ENCODE data around the gene CHCHD10. TPM values are rescaled to one million over a fixed set of nuclear protein-coding genes. Genes with fewer than 3 reads are reported as not detected.

Gene CHCHD10
- total RNA-seq, 2 donors from 2014 or later: 420 to 719 TPM

GRCh38 chr22:23790819-23791737 is 23.3 kb upstream of the CHCHD10 start:
- intact Hi-C loops (cut with DNase I): no loop called here
- Histone ChIP-seq H3K27ac (no peak overlapping the region), H3K9me3 (no peaks in the 10 kb centered on the region), H3K4me3 (no peak overlapping the region), H3K27me3 (no peaks in the 10 kb centered on the region), H3K36me3 (peaks cover 21% of the 10 kb centered on the region), H3K9ac (ENCODE audit: low read depth in 2 of 2, low read length in 2 of 2) (no peak overlapping the region), H3K4me1 (peaks cover 7% of the 10 kb centered on the region)
- no peak for DNase-seq
- TF ChIP-seq CTCF (IDR thresholded peaks at IDR 0.05): no peak

GRCh38 chr22:23789638-23790037 is 21.9 kb upstream of the CHCHD10 start:
- no peak overlapping the region for H3K9ac ChIP-seq (ENCODE audit: low read depth in 2 of 2, low read length in 2 of 2)
- TF ChIP-seq CTCF (IDR thresholded peaks at IDR 0.05): no peak
- no peaks in the 10 kb centered on the region for H3K9me3 ChIP-seq
- intact Hi-C loops (cut with DNase I): no loop called here
- no peaks in the 10 kb centered on the region for H3K27me3 ChIP-seq
- peaks cover 7% of the 10 kb centered on the region for H3K4me1 ChIP-seq
- no peak overlapping the region for H3K27ac ChIP-seq
- no peak for DNase-seq
- peaks cover 12% of the 10 kb centered on the region for H3K36me3 ChIP-seq
- H3K4me3 ChIP-seq: no peak overlapping the region

- no peak for DNase-seq
- intact Hi-C loops (cut with DNase I): no loop called here
- no peaks in the 10 kb centered on the region for H3K9me3 ChIP-seq
- H3K27ac ChIP-seq: no peak overlapping the region
- no peak overlapping the region for H3K4me3 ChIP-seq
- H3K9ac ChIP-seq (ENCODE audit: low read depth in 2 of 2, low read length in 2 of 2): no peak overlapping the region
- peaks cover 8% of the 10 kb centered on the region for H3K36me3 ChIP-seq
- H3K27me3 ChIP-seq: no peaks in the 10 kb centered on the region
- TF ChIP-seq CTCF (IDR thresholded peaks at IDR 0.05): no peak
- peaks cover 7% of the 10 kb centered on the region for H3K4me1 ChIP-seq
Measured at GRCh38 chr22:23789121-23789520, 21.3 kb upstream of the CHCHD10 start.

- peaks cover 7% of the 10 kb centered on the region for H3K4me1 ChIP-seq
- H3K9me3 ChIP-seq: no peaks in the 10 kb centered on the region
- intact Hi-C loops (cut with DNase I): no loop called here
- DNase-seq: no peak
- peak overlapping the region in 1 of 2 donors; percentile 83 for H3K9ac ChIP-seq (ENCODE audit: low read depth in 2 of 2, low read length in 2 of 2)
- TF ChIP-seq CTCF (IDR thresholded peaks at IDR 0.05): no peak
- H3K36me3 ChIP-seq: no peaks in the 10 kb centered on the region
- H3K4me3 ChIP-seq: peak overlapping the region; percentile 65
- H3K27me3 ChIP-seq: no peaks in the 10 kb centered on the region
- H3K27ac ChIP-seq: peak overlapping the region; percentile 97
Measured at GRCh38 chr22:23787910-23788309, 20.1 kb upstream of the CHCHD10 start.

GRCh38 chr22:23787600-23787896 is 19.8 kb upstream of the CHCHD10 start:
- no peak for DNase-seq
- Histone ChIP-seq H3K4me3 (peak overlapping the region; percentile 65), H3K27ac (peak overlapping the region; percentile 97), H3K9me3 (no peaks in the 10 kb centered on the region), H3K4me1 (peaks cover 7% of the 10 kb centered on the region), H3K27me3 (no peaks in the 10 kb centered on the region), H3K36me3 (no peaks in the 10 kb centered on the region), H3K9ac (ENCODE audit: low read depth in 2 of 2, low read length in 2 of 2) (peak overlapping the region in 1 of 2 donors; percentile 83)
- no peak for TF ChIP-seq CTCF (IDR thresholded peaks at IDR 0.05)
- intact Hi-C loops (cut with DNase I): no loop called here
